HL-60 (cell line): ENCODE measurements around the gene ZFHX3.

Source experiments
- DNase-seq, 2 experiments: peaks; one replicate each; pipeline ENCODE4 v3.0.0-alpha.2; 2010 to 2020; ENCODE audit warnings: low read depth in 1 of 2, low spot score in 1 of 2
- H3K27ac ChIP-seq: fragments of 250-450 bp; sonication (Bioruptor Pico); replicated peaks from 2 replicates; pipeline ENCODE4 v1.5.1; 2020; ENCODE audit warnings: mild to moderate bottlenecking, moderate library complexity
- H3K27me3 ChIP-seq: fragments of 250-450 bp; sonication (Bioruptor Pico); 2 replicates; pipeline ENCODE4 v1.5.1; 2021; ENCODE audit warnings: mild to moderate bottlenecking, moderate library complexity; ENCODE audit not compliant: insufficient read depth, poor library complexity, severe bottlenecking
- H3K4me3 ChIP-seq: replicated peaks from 2 replicates; pipeline ENCODE4 v1.5.1; 2011; ENCODE audit warnings: mild to moderate bottlenecking, control low read depth, low read length; ENCODE audit not compliant: insufficient read depth
- GABPA ChIP-seq: IDR thresholded peaks from 2 replicates; pipeline ENCODE4 v1.6.1; 2012; ENCODE audit warnings: low read depth
- POLR2AphosphoS5 ChIP-seq: IDR thresholded peaks from 2 replicates; pipeline ENCODE4 v1.6.1; 2012; ENCODE audit warnings: low read depth
- REST ChIP-seq: IDR thresholded peaks from 2 replicates; pipeline ENCODE4 v1.6.1; 2012; ENCODE audit warnings: low read depth; ENCODE audit not compliant: insufficient replicate concordance
- SPI1 ChIP-seq: IDR thresholded peaks from 2 replicates; pipeline ENCODE4 v1.6.1; 2012; ENCODE audit warnings: low read depth, mild to moderate bottlenecking, borderline replicate concordance
- TF ChIP-seq, protein P1 (sequence below): IDR thresholded peaks from one replicate; pipeline ENCODE4 v1.5.1; 2011; ENCODE audit warnings: low read length, control low read depth, inconsistent platforms; ENCODE audit not compliant: insufficient read depth

ZFHX3 gene

GRCh38 chr16:72908362-72909167 is 139.4 kb downstream of the ZFHX3 start:
- H3K4me3 ChIP-seq, result no peak overlapping the region
- no peak overlapping the region for H3K27ac ChIP-seq
- H3K27me3 ChIP-seq, result no peaks in the 10 kb centered on the region
- peak in 1 of 2 experiments; percentile 68 for DNase-seq
- TF ChIP-seq GABPA, result no peak
- TF ChIP-seq POLR2AphosphoS5, result no peak
- TF ChIP-seq REST, result no peak
- TF ChIP-seq, protein P1, sequence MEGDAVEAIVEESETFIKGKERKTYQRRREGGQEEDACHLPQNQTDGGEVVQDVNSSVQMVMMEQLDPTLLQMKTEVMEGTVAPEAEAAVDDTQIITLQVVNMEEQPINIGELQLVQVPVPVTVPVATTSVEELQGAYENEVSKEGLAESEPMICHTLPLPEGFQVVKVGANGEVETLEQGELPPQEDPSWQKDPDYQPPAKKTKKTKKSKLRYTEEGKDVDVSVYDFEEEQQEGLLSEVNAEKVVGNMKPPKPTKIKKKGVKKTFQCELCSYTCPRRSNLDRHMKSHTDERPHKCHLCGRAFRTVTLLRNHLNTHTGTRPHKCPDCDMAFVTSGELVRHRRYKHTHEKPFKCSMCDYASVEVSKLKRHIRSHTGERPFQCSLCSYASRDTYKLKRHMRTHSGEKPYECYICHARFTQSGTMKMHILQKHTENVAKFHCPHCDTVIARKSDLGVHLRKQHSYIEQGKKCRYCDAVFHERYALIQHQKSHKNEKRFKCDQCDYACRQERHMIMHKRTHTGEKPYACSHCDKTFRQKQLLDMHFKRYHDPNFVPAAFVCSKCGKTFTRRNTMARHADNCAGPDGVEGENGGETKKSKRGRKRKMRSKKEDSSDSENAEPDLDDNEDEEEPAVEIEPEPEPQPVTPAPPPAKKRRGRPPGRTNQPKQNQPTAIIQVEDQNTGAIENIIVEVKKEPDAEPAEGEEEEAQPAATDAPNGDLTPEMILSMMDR, result no peak
- TF ChIP-seq SPI1, result peak; percentile 61; the same call in 1 of the 2 replicates

- Histone ChIP-seq H3K27me3 (no peaks in the 10 kb centered on the region), H3K27ac (no peak overlapping the region), H3K4me3 (no peak overlapping the region)
- TF ChIP-seq SPI1 (no peak), REST (no peak), GABPA (no peak), POLR2AphosphoS5 (no peak)
- TF ChIP-seq, protein P1, result no peak
- DNase-seq, result no peak
Measured at GRCh38 chr16:72905581-72905980, 142.3 kb downstream of the ZFHX3 start.

DNA sequence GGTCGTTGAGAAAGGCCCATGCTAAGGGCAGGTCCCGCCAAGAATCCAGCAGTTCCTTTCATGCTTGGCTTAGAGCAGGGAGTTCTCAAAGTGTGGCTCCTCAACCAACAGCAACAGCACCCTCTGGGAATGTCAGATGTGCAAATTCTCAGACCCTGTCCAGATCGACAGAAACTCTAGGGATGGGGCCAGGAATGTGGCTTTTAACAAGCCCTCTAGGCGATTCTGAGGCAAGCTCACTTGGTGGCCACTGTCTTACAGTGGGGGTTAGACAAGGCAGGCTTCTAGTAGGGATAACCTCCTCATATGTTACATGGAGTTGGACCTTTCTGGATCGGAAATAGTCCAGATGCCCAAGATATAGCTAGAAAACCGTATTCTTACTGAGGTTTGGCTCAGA is 144.8 kb downstream of the ZFHX3 start:
- no peak for DNase-seq

More for the DNA sequence above, 144.8 kb downstream of the ZFHX3 start:
- no peak overlapping the region for H3K4me3 ChIP-seq
- TF ChIP-seq, protein P1, result no peak
- TF ChIP-seq GABPA (no peak), REST (no peak), POLR2AphosphoS5 (no peak), SPI1 (no peak)
- no peak overlapping the region for H3K27ac ChIP-seq
- no peaks in the 10 kb centered on the region for H3K27me3 ChIP-seq
